Measurements from ENCODE around the gene BPIFB6. TPM values are rescaled to one million over a fixed set of nuclear protein-coding genes. Genes with fewer than 3 reads are reported as not detected.

BPIFB6 gene
- total and polyA plus RNA-seq, 2 donors from 2014 or later: not detected

- H3K36me3 ChIP-seq (ENCODE audit: control insufficient read depth in 2 of 3, insufficient read depth in 3 of 3, low read length in 3 of 3): no peaks in the 10 kb centered on the region
- DNase-seq (no peak), FAIRE-seq (no peak)
- no peak overlapping the region for H3K27ac ChIP-seq (ENCODE audit: low read depth in 2 of 2, low read length in 2 of 2)
- no peaks in the 10 kb centered on the region for H3K27me3 ChIP-seq (ENCODE audit: control insufficient read depth, insufficient read depth, low read length)
- H3K9me3 ChIP-seq (ENCODE audit: control insufficient read depth in 2 of 3, insufficient read depth in 1 of 3, low read length in 3 of 3): no peaks in the 10 kb centered on the region
- TF ChIP-seq CTCF (IDR thresholded peaks at IDR 0.05; ENCODE audit: borderline replicate concordance, extremely low read depth, insufficient read depth): no peak
- H3K4me3 ChIP-seq (ENCODE audit: low read length in 3 of 3): no peak overlapping the region
- intact Hi-C loops (cut with DNase I): no loop called here
- H3K4me1 ChIP-seq (ENCODE audit: control insufficient read depth in 2 of 3, insufficient read depth in 2 of 3, low read depth in 1 of 3, low read length in 3 of 3): no peaks in the 10 kb centered on the region
- no peak overlapping the region for H3K9ac ChIP-seq (ENCODE audit: low read length in 3 of 3)
These were observed 9.2 kb upstream of the BPIFB6 start for GRCh38 chr20:33022289-33022688.

GRCh38 chr20:33022694-33023438, 8.6 kb upstream of the BPIFB6 start:
- Histone ChIP-seq H3K4me1 (ENCODE audit: control insufficient read depth in 2 of 3, insufficient read depth in 2 of 3, low read depth in 1 of 3, low read length in 3 of 3) (no peaks in the 10 kb centered on the region), H3K36me3 (ENCODE audit: control insufficient read depth in 2 of 3, insufficient read depth in 3 of 3, low read length in 3 of 3) (no peaks in the 10 kb centered on the region), H3K27me3 (ENCODE audit: control insufficient read depth, insufficient read depth, low read length) (no peaks in the 10 kb centered on the region), H3K9me3 (ENCODE audit: control insufficient read depth in 2 of 3, insufficient read depth in 1 of 3, low read length in 3 of 3) (no peaks in the 10 kb centered on the region), H3K9ac (ENCODE audit: low read length in 3 of 3) (no peak overlapping the region), H3K4me3 (ENCODE audit: low read length in 3 of 3) (no peak overlapping the region), H3K27ac (ENCODE audit: low read depth in 2 of 2, low read length in 2 of 2) (no peak overlapping the region)
- no peak for DNase-seq
- TF ChIP-seq CTCF (IDR thresholded peaks at IDR 0.05; ENCODE audit: borderline replicate concordance, extremely low read depth, insufficient read depth): no peak
- FAIRE-seq: no peak
- intact Hi-C loops (cut with DNase I): no loop called here

- intact Hi-C loops (cut with DNase I): no loop called here
These were observed 7.8 kb upstream of the BPIFB6 start for GRCh38 chr20:33023439-33024242.

More at GRCh38 chr20:33023439-33024242, 7.8 kb upstream of the BPIFB6 start:
- Histone ChIP-seq H3K27me3 (ENCODE audit: control insufficient read depth, insufficient read depth, low read length) (no peaks in the 10 kb centered on the region), H3K36me3 (ENCODE audit: control insufficient read depth in 2 of 3, insufficient read depth in 3 of 3, low read length in 3 of 3) (no peaks in the 10 kb centered on the region), H3K9me3 (ENCODE audit: control insufficient read depth in 2 of 3, insufficient read depth in 1 of 3, low read length in 3 of 3) (no peaks in the 10 kb centered on the region), H3K9ac (ENCODE audit: low read length in 3 of 3) (no peak overlapping the region), H3K27ac (ENCODE audit: low read depth in 2 of 2, low read length in 2 of 2) (no peak overlapping the region), H3K4me1 (ENCODE audit: control insufficient read depth in 2 of 3, insufficient read depth in 2 of 3, low read depth in 1 of 3, low read length in 3 of 3) (no peaks in the 10 kb centered on the region), H3K4me3 (ENCODE audit: low read length in 3 of 3) (no peak overlapping the region)
- no peak for DNase-seq
- no peak for FAIRE-seq
- TF ChIP-seq CTCF (IDR thresholded peaks at IDR 0.05; ENCODE audit: borderline replicate concordance, extremely low read depth, insufficient read depth): no peak
